Measurements from ENCODE around the gene RETSAT. TPM values are rescaled to one million over a fixed set of nuclear protein-coding genes. Genes with fewer than 3 reads are reported as not detected.
"Not testable (repeated sequence)": the region's sequence is repeated elsewhere in the genome, so short reads cannot be mapped to it uniquely, and the experiment has no call there.

RETSAT gene
- total RNA-seq, 1 donor from 2014 or later = 38.2 TPM

GRCh38 chr2:85319796-85320195, 34.5 kb downstream of the RETSAT start:
- peaks cover 11% of the 10 kb centered on the region for H3K4me1 Mint-ChIP-seq (ENCODE audit: low read depth, unreplicated experiment)
- no peak overlapping the region for H3K27ac Mint-ChIP-seq (ENCODE audit: unreplicated experiment)
- Histone ChIP-seq H3K9ac (ENCODE audit: low read length) (no peak overlapping the region), H3K4me3 (ENCODE audit: insufficient read depth, low read depth, low read length) (no peak overlapping the region), H3K9me3 (ENCODE audit: insufficient read depth, low read depth, low read length) (no peaks in the 10 kb centered on the region), H3K36me3 (ENCODE audit: insufficient read depth, low read length) (peaks cover 53% of the 10 kb centered on the region), H3K27me3 (ENCODE audit: insufficient read depth, low read length) (no peaks in the 10 kb centered on the region), H3K27ac (ENCODE audit: low read depth, low read length) (no peak overlapping the region), H2AFZ (ENCODE audit: low read depth, low read length) (no peak overlapping the region), H3K79me2 (ENCODE audit: insufficient read depth, low read length) (peaks cover 61% of the 10 kb centered on the region), H3K4me2 (ENCODE audit: low read length) (no peak overlapping the region), H3K4me1 (ENCODE audit: insufficient read depth, low read length) (no peaks in the 10 kb centered on the region), H4K20me1 (ENCODE audit: insufficient read depth, low read length) (peaks cover 72% of the 10 kb centered on the region)
- peaks cover 47% of the 10 kb centered on the region for H3K36me3 Mint-ChIP-seq (ENCODE audit: low read depth, unreplicated experiment)
- no peak for TF ChIP-seq EZH2 (IDR thresholded peaks at IDR 0.05; ENCODE audit: insufficient read depth, low read length)
- TF ChIP-seq CTCF (IDR thresholded peaks at IDR 0.05; ENCODE audit: insufficient read depth, low read depth, low read length) = no peak
- H3K9me3 Mint-ChIP-seq (ENCODE audit: unreplicated experiment) = no peaks in the 10 kb centered on the region
- FAIRE-seq (no peak), DNase-seq (ENCODE audit: low read depth) (no peak)
- no peak overlapping the region for H3K4me3 Mint-ChIP-seq (ENCODE audit: unreplicated experiment)
- H3K27me3 Mint-ChIP-seq (ENCODE audit: low read depth, unreplicated experiment) = no peaks in the 10 kb centered on the region

DNA sequence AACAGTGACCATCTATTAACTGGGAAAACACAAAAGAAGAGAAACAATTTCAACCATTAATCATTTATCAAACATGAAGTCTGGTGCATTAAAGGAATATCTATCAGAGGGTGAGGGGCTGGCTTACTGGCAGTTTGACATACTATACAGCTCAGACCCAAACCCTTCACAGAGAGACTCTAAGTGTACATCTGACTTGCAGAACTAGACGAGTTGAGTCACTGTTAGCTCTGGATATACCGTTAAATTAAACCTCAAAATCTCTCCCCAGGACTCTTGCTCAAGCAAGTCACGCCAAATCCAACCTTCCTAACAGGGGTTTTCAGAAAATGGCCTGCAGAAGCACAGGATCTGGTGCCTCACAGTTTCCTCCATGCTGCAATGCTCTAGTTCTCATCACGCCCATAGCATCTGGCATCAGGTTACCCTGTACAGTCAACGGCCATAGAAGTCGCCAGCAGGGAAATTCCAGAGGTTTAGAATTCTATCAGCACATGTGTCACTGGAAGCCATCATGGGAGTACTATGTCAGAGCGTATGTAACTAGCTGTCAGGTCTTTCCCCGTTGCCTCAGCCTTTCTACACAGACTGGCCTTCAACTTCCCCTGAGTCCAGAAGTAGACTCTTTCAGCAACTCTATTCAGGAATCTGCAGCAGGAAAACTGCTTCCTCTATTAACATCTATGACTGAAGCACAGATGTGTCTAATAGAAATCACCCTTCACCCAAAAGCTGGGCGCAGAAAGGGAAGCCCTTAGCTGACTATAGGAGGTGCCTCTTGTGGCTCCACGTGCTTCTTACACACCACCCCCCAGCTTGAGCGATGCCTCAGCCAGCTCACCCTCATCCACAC, 35.9 kb downstream of the RETSAT start:
- Mint-ChIP-seq H3K9me3 (ENCODE audit: unreplicated experiment) (no peaks in the 10 kb centered on the region), H3K4me3 (ENCODE audit: unreplicated experiment) (no peak overlapping the region), H3K27ac (ENCODE audit: unreplicated experiment) (no peak overlapping the region), H3K36me3 (ENCODE audit: low read depth, unreplicated experiment) (peaks cover 39% of the 10 kb centered on the region), H3K4me1 (ENCODE audit: low read depth, unreplicated experiment) (peaks cover 12% of the 10 kb centered on the region), H3K27me3 (ENCODE audit: low read depth, unreplicated experiment) (no peaks in the 10 kb centered on the region)
- FAIRE-seq (no peak), DNase-seq (ENCODE audit: low read depth) (peak; percentile 46)
- Histone ChIP-seq H3K27me3 (ENCODE audit: insufficient read depth, low read length) (no peaks in the 10 kb centered on the region), H3K36me3 (ENCODE audit: insufficient read depth, low read length) (peaks cover 43% of the 10 kb centered on the region), H3K27ac (ENCODE audit: low read depth, low read length) (no peak overlapping the region), H3K4me1 (ENCODE audit: insufficient read depth, low read length) (peaks cover 4% of the 10 kb centered on the region), H3K9me3 (ENCODE audit: insufficient read depth, low read depth, low read length) (no peaks in the 10 kb centered on the region), H3K9ac (ENCODE audit: low read length) (no peak overlapping the region), H3K4me3 (ENCODE audit: insufficient read depth, low read depth, low read length) (no peak overlapping the region), H4K20me1 (ENCODE audit: insufficient read depth, low read length) (peaks cover 65% of the 10 kb centered on the region), H2AFZ (ENCODE audit: low read depth, low read length) (no peak overlapping the region), H3K79me2 (ENCODE audit: insufficient read depth, low read length) (peaks cover 49% of the 10 kb centered on the region), H3K4me2 (ENCODE audit: low read length) (no peak overlapping the region)
- TF ChIP-seq CTCF (IDR thresholded peaks at IDR 0.05; ENCODE audit: insufficient read depth, low read depth, low read length) (no peak), EZH2 (IDR thresholded peaks at IDR 0.05; ENCODE audit: insufficient read depth, low read length) (no peak)

DNA sequence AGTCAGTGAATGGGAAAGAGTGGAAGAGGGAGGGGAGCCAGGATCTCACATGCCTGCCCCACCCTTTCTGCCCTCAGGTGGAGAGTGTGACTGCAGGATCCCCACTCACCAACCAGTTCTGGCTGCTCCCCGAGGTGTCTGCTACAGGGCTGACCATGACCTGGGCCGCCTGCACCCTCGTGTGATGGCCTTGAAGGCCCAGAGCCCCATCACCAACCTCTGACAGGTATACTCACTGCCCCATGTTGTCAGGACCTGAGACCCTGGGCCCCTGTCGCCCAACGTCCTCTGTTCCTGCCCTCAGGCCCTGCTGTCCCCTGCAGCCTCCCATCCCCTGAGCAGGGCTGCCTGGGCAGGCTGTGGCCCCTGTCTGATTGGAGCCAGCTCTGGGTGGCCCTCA, 38.4 kb downstream of the RETSAT start:
- Mint-ChIP-seq H3K4me1 (ENCODE audit: low read depth, unreplicated experiment) (peaks cover 14% of the 10 kb centered on the region), H3K36me3 (ENCODE audit: low read depth, unreplicated experiment) (peaks cover 27% of the 10 kb centered on the region), H3K27ac (ENCODE audit: unreplicated experiment) (peak overlapping the region; percentile 47)
- H3K4me3 ChIP-seq (ENCODE audit: insufficient read depth, low read depth, low read length); H3K4me2 ChIP-seq (ENCODE audit: low read length); H2AFZ ChIP-seq (ENCODE audit: low read depth, low read length); FAIRE-seq; H3K27ac ChIP-seq (ENCODE audit: low read depth, low read length); H3K9me3 Mint-ChIP-seq (ENCODE audit: unreplicated experiment); H3K9me3 ChIP-seq (ENCODE audit: insufficient read depth, low read depth, low read length); H3K9ac ChIP-seq (ENCODE audit: low read length); H3K4me3 Mint-ChIP-seq (ENCODE audit: unreplicated experiment); DNase-seq (ENCODE audit: low read depth); H3K4me1 ChIP-seq (ENCODE audit: insufficient read depth, low read length); H3K27me3 ChIP-seq (ENCODE audit: insufficient read depth, low read length); H3K27me3 Mint-ChIP-seq (ENCODE audit: low read depth, unreplicated experiment): not testable (repeated sequence)
- peaks cover 42% of the 10 kb centered on the region for H4K20me1 ChIP-seq (ENCODE audit: insufficient read depth, low read length)
- H3K79me2 ChIP-seq (ENCODE audit: insufficient read depth, low read length) = peaks cover 27% of the 10 kb centered on the region
- peaks cover 23% of the 10 kb centered on the region for H3K36me3 ChIP-seq (ENCODE audit: insufficient read depth, low read length)

All from astrocyte (in vitro differentiated cells and primary cell).